Panc1 (cell line): ENCODE results near the gene MAP3K14.

ENCODE experiments used
- CTCF ChIP-seq: fragments of 450-650 bp; IDR thresholded peaks from 2 replicates; pipeline ENCODE4 v1.5.1; 2017; ENCODE audit warnings: mild to moderate bottlenecking
- REST ChIP-seq, 2 experiments: IDR thresholded peaks; 2 replicates each; pipeline ENCODE4 v1.6.1; 2011 to 2012; ENCODE audit warnings: low read depth in 2 of 2, control low read depth in 1 of 2, low read length in 1 of 2, mild to moderate bottlenecking in 1 of 2, moderate library complexity in 1 of 2; ENCODE audit not compliant: insufficient read depth in 1 of 2
- SIN3A ChIP-seq: IDR thresholded peaks from 2 replicates; pipeline ENCODE4 v1.6.1; 2012; ENCODE audit warnings: low read depth, mild to moderate bottlenecking, low read length, moderate library complexity, borderline replicate concordance; ENCODE audit not compliant: insufficient read depth

DNA sequence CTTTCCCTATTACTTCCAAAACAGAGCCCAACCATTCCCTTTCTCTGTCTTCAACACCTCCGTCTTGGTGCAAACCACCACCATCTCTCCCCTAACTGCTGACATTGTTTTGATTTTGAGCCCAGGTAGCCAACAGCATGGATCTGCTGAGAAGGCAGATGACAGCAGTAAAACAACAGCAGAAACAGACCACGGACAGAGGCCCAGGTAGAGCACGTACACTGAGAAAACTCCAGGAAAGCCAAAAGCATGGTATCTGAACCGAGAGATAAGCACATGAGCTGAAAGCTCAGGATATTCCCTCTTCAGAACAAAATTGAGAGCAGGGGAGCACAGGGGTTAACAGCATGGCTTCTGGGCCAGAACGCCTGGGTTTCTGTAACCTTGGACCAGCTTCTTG, 18.9 kb upstream of the MAP3K14 start:
- TF ChIP-seq CTCF (no peak), SIN3A (no peak), REST (IDR thresholded peaks at IDR 0.05; ENCODE audit: insufficient read depth in 1 of 2, low read depth in 2 of 2, low read length in 1 of 2) (no peak)
